Lower leg skin (tissue), 3 donors: Measurements from ENCODE around the gene FBLN1.

Experiments
- POLR2A ChIP-seq, 2 donors: fragments of 450-650 bp; IDR thresholded peaks; one replicate each; pipeline ENCODE4 v1.6.1; 2016 to 2017; ENCODE audit warnings: antibody characterized with exemption in 2 of 2, mild to moderate bottlenecking in 1 of 2, moderate library complexity in 1 of 2
- TF ChIP-seq, protein P1 (sequence below), 3 donors: fragments of 450-650 bp; IDR thresholded peaks; one replicate each; pipeline ENCODE4 v1.5.1; 2016; ENCODE audit warnings: antibody characterized with exemption in 3 of 3, mild to moderate bottlenecking in 3 of 3, moderate library complexity in 2 of 3

DNA sequence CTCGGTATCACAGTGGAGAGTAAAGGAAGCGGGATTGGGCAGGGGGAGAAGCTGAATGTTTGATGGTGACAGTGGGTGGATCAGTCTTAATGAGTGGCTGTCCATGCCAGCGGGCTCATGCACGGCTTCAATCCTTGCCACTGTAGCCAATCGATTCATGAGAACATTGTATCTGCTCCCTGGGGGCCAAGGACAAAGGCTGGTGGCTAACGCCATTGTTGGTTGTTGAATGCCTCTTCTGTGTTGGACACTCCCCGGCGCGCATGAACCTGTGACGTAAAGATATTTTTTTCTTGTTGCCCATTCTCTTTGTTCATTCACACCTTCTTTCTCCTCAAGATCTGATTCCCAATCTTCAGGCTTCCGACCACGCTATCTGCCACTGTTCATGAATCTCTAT lies 148.0 kb downstream of the FBLN1 start:
- TF ChIP-seq, protein P1, sequence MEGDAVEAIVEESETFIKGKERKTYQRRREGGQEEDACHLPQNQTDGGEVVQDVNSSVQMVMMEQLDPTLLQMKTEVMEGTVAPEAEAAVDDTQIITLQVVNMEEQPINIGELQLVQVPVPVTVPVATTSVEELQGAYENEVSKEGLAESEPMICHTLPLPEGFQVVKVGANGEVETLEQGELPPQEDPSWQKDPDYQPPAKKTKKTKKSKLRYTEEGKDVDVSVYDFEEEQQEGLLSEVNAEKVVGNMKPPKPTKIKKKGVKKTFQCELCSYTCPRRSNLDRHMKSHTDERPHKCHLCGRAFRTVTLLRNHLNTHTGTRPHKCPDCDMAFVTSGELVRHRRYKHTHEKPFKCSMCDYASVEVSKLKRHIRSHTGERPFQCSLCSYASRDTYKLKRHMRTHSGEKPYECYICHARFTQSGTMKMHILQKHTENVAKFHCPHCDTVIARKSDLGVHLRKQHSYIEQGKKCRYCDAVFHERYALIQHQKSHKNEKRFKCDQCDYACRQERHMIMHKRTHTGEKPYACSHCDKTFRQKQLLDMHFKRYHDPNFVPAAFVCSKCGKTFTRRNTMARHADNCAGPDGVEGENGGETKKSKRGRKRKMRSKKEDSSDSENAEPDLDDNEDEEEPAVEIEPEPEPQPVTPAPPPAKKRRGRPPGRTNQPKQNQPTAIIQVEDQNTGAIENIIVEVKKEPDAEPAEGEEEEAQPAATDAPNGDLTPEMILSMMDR (IDR thresholded peaks at IDR 0.05) = no peak
- TF ChIP-seq POLR2A (IDR thresholded peaks at IDR 0.05) = no peak
